Left cardiac atrium (tissue), 4 donors: ENCODE measurements around the gene SPOCK3. TPM values are rescaled to one million over a fixed set of nuclear protein-coding genes. Genes with fewer than 3 reads are reported as not detected.
"Not testable (repeated sequence)": the region's sequence is repeated elsewhere in the genome, so short reads cannot be mapped to it uniquely, and the experiment has no call there.

ENCODE experiments used
- ATAC-seq, 2 donors: fragments of 200-7000 bp; cut with Tn5 transposase; one replicate each; pipeline ENCODE4 v1.9.1; 2020; ENCODE audit warnings: mild to moderate bottlenecking in 2 of 2, moderate library complexity in 2 of 2
- DNase-seq: peaks from one replicate; pipeline ENCODE4 v3.0.0-alpha.2; 2020
- intact Hi-C, 2 donors: fragments of 100-400 bp; cut with DNase I; formaldehyde crosslinking; loops; one replicate each; pipeline versions ENCODE4 v1.14.1 to v1.15.1; 2022 to 2023
- long read RNA-seq: library from polyadenylated mRNA; unstranded; transcript quantifications from one replicate; pipeline ENCODE4 v2.0.0, GENCODE V29; 2021
- total RNA-seq, 2 donors: library from RNA; stranded (reverse); fragmentation: NEBNext Ultra II Directional; extraction: Animal tissue kit (Norgen Biotek cat#: 25700); gene quantifications; one replicate each; pipeline ENCODE4 v1.2.1, GENCODE V29; 2021
- donor health status: DM: no; HTN: yes; CAD: no.
- donor health status: DM: no; HTN: yes; CAD: no; lungs with severe emphysema.
- donor health status: DM: yes; HTN: yes; CAD: no.
- donor health status: Dilated cardiomyopathy.

The SPOCK3 gene
- total RNA-seq = not detected
- long read RNA-seq = 0 reads

DNA sequence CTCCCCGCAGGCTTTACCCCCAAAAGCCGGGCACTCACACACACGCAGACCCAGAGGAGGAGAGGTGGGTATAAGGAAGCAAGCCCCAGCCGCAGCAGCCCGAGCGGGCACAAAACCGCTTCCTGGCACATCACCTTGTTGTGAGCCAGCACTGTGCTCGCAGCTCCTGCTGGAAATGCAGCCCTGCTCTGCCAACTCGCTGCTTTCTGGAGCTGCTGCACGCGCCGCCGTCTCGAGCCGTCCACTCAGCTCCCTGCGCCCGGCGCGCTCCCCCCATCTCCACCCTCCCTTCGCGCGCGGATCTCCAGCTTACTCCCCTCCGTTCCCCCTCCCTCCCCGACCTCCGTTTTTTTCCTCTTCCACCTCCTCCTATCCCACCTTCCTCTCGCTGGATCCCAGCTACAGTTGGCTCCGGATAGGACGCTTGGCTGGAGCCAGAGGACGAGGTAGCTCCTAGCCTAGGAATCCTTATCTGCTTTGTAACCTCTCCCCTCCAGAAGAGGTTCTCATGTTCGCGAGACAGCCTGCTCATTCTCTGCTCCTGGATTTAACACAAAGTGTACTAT is at the start of gene SPOCK3:
SPOCK3 (minus strand) TSS at position 179 of the 566 bp plus-strand sequence.
- DNase-seq = peak; percentile 23
- intact Hi-C loops = no loop called here
- ATAC-seq = peak; percentile 78 to 82

- intact Hi-C loops = no loop called here
- ATAC-seq (no peak), DNase-seq (no peak)
Measured at GRCh38 chr4:167282171-167282864, 48.0 kb upstream of the SPOCK3 start.

DNA sequence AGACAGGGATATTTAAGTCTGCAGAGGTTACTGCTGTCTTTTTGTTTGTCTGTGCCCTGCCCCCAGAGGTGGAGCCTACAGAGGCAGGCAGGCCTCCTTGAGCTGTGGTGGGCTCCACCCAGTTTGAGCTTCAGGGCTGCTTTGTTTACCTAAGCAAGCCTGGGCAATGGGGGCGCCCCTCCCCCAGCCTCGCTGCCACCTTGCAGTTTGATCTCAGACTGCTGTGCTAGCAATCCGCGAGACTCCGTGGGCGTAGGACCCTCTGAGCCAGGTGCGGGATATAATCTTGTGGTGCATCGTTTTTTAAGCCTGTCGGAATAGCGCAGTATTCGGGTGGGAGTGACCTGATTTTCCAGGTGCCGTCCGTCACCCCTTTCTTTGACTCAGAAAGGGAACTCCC is 47.3 kb upstream of the SPOCK3 start:
- DNase-seq, ATAC-seq, intact Hi-C loops: not testable (repeated sequence)

DNA sequence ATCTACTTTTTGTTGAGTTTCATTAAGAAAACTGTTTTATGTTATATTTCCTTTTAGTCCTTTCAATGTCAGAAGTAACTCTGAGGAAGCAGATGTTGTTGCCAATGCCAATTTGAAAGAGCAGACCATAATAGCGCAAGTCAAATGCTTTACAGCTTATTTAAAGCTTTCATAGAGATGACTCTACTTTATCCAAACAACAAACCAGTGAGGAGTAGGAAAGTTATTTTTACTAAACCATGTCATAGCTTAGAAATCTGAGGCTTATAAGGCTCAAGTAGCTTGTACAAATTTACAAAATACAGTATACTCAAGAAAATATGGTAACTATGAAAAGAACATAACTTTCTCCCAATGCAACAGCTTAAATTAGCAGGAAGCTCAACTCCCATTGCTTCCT is 40.1 kb upstream of the SPOCK3 start:
- intact Hi-C loops = no loop called here
- ATAC-seq = no peak
- no peak for DNase-seq

- intact Hi-C loops = no loop called here
- no peak for ATAC-seq
- DNase-seq = no peak
Measured at GRCh38 chr4:167265231-167265630, 30.9 kb upstream of the SPOCK3 start.

GRCh38 chr4:167248271-167248670 is 14.0 kb upstream of the SPOCK3 start:
- ATAC-seq (no peak), DNase-seq (no peak)
- intact Hi-C loops = no loop called here

GRCh38 chr4:167239627-167240026 is 5.3 kb upstream of the SPOCK3 start:
- ATAC-seq (no peak), DNase-seq (no peak)
- intact Hi-C loops = no loop called here

- no peak for ATAC-seq
- DNase-seq = no peak
- intact Hi-C loops = no loop called here
Measured at GRCh38 chr4:167238226-167238625, 3.9 kb upstream of the SPOCK3 start.

- intact Hi-C loops = no loop called here
- peak; percentile 15 to 22 for ATAC-seq
- no peak for DNase-seq
Measured at GRCh38 chr4:167233685-167234315, 494 bp downstream of the SPOCK3 start.

GRCh38 chr4:167232805-167233684 is 1.2 kb downstream of the SPOCK3 start:
- ATAC-seq = no peak
- intact Hi-C loops = no loop called here

GRCh38 chr4:167230744-167231143 is 3.5 kb downstream of the SPOCK3 start:
- DNase-seq (no peak), ATAC-seq (no peak)
- intact Hi-C loops = no loop called here

More at GRCh38 chr4:167232805-167233684, 1.2 kb downstream of the SPOCK3 start:
- DNase-seq = no peak

DNA sequence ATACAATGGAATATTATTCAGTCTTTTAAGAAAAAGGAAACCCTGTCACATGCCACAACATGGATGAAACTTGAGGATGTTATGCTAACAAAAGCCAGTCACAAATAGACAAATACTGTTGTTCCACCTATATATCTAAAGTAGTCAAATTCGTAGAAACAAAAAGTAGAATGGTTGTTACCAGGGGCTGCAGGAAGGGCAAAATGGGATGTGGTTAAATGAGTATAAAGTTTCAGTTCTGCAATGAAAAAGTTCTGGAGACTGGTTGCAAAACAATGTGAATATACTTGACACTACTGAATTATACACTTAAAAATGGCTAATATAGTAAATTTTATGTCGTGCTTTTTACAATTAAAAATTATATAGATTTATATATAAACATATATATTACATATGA is 12.2 kb downstream of the SPOCK3 start:
- ATAC-seq (no peak), DNase-seq (no peak)
- intact Hi-C loops = no loop called here

DNA sequence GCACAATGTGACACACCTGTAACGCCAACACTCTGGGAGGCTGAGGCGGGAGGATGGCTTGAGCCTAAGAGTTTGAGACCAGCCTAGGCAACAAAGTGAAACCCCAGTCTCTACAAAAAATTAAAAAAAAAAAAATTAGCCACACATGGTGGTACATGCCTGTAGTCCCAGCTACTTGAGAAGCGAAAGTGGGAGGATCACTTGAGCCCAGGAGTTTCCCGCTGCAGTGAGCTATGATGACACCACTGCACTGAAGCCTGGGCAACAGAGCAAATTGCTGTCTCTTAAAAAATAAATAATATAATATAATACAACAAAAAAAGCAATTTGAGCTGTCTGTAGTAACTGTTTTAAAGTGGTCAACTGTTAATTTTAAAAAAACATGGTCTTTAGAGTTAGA is 13.2 kb downstream of the SPOCK3 start:
- intact Hi-C loops = no loop called here
- ATAC-seq = no peak
- no peak for DNase-seq

- DNase-seq = no peak
- intact Hi-C loops = no loop called here
- ATAC-seq = no peak
Measured at GRCh38 chr4:167218022-167218608, 16.2 kb downstream of the SPOCK3 start.

- intact Hi-C loops = no loop called here
- DNase-seq (no peak), ATAC-seq (no peak)
Measured at GRCh38 chr4:167216783-167217182, 17.5 kb downstream of the SPOCK3 start.

DNA sequence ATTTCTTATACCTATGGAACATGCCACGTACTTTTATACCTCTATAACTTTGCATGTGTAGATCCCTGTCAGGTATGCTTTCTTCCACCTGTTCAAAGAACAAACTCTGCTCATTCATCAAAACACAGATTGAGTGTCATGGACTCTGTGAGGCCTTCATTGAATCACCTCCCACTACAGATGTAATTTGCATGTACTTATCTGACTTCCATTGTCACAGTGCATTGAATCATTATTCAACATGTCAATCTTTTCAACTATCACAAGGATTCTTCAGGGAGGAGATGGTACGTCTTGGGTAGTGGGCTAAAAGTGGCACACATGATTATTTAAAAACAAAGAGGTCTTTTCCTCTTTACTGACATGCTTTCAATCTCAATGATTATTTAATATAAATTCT is 24.1 kb downstream of the SPOCK3 start:
- no peak for ATAC-seq
- DNase-seq = no peak
- intact Hi-C loops = no loop called here

GRCh38 chr4:167196344-167197012 is 37.8 kb downstream of the SPOCK3 start:
- ATAC-seq = no peak
- intact Hi-C loops = no loop called here
- no peak for DNase-seq

DNA sequence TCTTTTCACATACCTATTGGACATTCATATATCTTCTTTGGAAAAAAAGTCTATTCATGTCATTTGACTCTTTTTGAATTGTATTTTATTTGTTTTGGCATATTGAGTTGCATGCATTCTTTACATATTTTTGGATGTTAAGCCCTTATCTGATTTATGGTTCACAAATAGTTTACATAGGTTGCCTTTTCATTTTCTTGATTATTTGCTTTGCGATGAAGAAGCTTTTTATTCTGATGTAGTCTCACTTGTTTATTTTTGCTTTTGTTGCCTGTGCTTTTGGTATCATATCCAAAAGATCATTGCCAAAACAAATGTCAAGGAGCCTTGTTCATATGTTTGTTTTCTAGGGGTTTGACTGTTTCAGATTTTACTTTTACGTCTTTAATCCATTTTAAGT is 43.9 kb downstream of the SPOCK3 start:
- intact Hi-C loops = no loop called here
- DNase-seq = no peak
- no peak for ATAC-seq

GRCh38 chr4:167185465-167185864 is 48.8 kb downstream of the SPOCK3 start:
- no peak for DNase-seq
- ATAC-seq = no peak
- intact Hi-C loops = no loop called here
